HG03558 (cell line): Measurements from ENCODE around the gene CAB39.
A peak's percentile ranks its signal among the peaks of the same experiment; 100 is the strongest.

Experiments
- ATAC-seq: cut with Tn5 transposase; IDR thresholded peaks from one replicate; pipeline ENCODE4 v1.9.1; 2021; ENCODE audit warnings: moderate number of reproducible peaks; ENCODE audit not compliant: unreplicated experiment; ENCODE audit errors: extremely low read depth

CAB39 gene

GRCh38 chr2:230778350-230779063 lies 65.9 kb downstream of the CAB39 start:
- no peak for ATAC-seq

DNA sequence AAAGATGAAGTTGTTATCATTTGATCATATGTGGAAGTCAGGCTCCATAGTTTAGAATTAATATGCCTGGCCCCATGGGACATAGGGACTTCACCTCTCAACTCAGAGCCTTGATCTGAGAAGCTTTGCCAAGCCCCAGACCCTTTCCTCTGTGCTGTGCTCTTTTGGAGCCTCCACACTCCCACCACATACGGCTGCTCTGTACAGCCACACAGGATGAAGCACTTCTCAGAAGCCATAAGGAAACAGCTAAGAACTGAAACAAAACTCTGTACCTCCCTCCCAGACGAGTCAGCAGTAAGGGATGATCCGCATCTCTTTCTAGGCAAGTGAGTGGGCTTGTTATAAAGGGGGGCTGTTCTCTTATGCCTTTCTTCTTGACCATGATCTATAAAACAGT lies 66.5 kb downstream of the CAB39 start:
- no peak for ATAC-seq

- ATAC-seq = no peak
These were observed 67.0 kb downstream of the CAB39 start for GRCh38 chr2:230779607-230780006.

DNA sequence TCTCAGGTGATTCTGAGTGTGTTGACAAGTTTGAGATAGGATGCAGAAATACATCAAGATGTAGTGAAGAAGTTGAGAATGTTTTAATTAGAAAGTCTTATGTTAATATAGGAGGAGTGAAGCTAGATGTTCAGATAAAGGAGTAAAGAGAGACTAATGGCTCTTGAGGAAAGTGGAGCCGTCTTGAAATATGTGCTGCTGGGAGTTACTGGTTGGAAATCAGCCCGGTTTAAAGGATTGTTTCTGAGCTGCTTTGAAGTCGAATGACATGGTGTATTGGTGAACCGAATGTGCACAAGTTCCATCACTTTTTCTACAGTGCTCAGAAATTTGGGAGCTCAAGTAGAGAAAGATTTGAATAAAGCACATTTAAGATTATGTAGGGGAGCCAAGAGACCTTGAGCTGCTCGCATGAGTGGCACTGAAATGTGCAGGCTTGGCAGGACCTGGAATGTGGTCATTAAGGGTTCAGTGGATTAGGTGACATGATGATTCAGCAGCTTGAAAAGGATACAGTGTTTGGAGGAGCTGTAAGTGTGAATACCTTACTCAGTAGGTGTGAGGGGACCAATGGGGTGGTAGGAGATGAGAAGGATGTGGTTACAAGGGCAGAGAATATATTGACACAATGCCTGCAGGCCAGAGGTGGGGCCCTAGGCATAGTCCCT lies 68.6 kb downstream of the CAB39 start:
- no peak for ATAC-seq

GRCh38 chr2:230783101-230783500 lies 70.5 kb downstream of the CAB39 start:
- no peak for ATAC-seq

GRCh38 chr2:230784795-230785194 lies 72.2 kb downstream of the CAB39 start:
- no peak for ATAC-seq

GRCh38 chr2:230785346-230785745 lies 72.7 kb downstream of the CAB39 start:
- ATAC-seq = no peak

GRCh38 chr2:230787101-230787500 lies 74.5 kb downstream of the CAB39 start:
- no peak for ATAC-seq

DNA sequence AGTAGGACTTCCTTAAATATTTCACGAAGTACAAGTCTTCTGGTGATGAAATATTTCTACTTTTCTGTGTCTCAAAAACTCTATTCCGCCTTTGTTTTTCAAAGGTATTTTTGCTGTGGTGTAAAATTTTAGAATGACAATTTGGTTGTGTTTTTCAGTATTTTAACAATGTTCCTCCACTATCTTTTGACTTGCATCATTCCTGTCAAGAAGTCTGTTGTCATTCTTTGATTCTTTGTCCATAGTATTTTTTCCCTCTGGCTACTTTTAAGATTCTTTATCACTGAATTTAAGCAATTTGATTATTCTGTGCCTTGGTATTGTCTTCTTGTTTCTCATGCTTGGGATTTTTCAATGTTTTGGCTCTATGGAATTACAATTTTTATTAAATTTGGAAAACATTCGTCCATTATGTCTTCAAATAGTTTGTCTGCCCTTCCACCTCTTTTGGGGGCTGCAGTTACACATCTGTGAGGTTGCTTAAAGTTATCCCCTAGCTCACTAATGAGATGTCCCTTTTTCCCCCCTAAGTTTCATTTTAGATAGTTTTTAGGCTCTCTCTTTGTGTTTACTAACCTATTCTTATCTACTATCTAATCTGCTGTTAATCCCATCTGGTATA lies 76.0 kb downstream of the CAB39 start:
- no peak for ATAC-seq

- ATAC-seq = no peak
These were observed 78.3 kb downstream of the CAB39 start for GRCh38 chr2:230790981-230791380.

- peak; percentile 64 for ATAC-seq
These were observed 81.1 kb downstream of the CAB39 start for GRCh38 chr2:230793572-230794359.

DNA sequence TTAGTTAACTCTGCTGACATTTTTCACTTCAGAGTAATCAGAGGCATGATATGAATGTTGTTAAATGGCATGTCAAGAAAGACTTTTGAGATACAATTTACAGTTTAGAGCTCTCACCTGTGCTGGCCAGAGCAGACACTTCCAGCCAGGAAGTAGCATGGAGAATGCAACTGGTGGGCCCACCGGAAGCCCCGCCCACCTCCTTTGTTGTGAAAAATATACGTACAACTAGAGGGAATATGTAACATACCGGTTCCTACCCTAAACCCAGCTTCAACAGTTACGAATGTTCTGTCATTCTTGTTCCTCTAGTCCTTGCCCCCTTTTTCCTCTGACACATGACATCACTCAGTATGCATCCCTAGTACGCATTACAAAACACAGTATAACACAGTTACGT lies 81.9 kb downstream of the CAB39 start:
- ATAC-seq = no peak

DNA sequence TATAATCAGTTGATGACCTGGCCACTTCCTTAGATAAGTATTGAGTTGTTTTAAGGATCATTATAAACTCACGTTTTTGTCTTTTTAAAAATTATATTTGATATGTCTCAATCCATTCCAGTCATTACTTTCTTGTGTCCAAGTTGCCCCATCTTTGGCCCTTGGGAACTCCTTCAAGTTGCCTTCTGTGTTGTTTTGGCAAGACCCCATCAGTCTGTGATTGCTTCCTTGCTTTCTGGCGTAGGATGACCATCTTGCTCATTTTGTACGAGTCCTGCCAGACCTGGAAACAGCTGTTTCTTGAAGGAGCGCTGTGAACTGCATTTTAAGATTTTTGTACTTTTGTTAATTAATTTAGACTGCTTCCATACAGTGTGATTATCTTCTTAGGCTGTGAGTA lies 83.2 kb downstream of the CAB39 start:
- ATAC-seq = no peak

DNA sequence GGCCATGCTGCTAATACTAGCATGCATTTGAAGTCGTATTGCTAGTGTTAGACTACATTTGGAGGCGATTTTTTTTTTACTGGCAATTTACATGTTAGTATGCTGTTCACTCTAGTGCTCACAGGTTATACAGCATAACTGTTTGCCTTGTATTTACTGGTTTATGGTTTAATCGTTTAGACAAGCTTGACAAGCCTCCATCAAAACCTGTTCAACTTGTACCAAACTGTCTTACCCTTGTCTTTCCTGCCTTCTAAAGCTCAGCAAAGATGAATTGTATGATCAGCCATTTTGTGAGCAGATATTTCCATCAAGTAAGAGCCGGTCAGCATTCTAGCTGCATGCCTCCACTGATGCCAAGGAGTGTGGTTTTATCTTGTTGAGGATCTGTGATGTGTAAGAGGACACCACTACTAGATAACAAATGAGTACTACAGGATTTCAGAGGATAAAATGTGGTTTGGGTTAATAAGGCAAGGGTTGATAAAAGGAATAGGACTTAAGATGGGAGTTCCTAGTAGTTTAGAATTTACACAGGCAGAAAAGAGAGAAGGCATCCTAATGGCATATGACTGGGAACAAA lies 83.7 kb downstream of the CAB39 start:
- no peak for ATAC-seq

GRCh38 chr2:230797515-230798495 lies 85.2 kb downstream of the CAB39 start:
- no peak for ATAC-seq

DNA sequence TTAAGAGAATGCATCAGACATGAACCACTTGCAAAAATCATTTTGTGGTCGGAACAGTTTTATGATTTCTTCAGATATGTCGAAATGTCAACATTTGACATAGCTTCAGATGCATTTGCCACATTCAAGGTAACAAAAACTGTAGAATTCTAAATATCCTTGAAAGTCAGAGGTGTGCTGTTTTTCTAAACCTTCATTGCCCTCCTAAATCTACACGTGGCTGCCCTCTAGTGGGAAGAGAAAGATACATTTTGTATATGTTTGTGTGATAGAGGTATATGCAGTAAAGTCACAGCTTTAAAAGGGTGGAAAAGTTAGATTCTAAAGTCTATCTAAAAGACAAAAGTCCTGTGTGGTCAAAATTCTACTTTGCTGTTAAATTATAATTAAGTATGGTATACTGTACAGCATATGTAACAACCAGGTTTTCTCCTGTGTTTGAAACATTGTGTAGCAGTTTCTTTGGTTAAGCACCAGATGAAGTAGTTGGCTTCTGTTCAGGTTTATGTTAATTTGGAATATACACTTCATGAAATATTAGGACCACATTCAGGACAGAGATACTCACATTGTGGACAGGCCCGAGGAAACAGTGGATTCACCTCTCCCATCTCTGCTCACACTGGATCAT lies 86.2 kb downstream of the CAB39 start:
- no peak for ATAC-seq

GRCh38 chr2:230805353-230806017 lies 92.8 kb downstream of the CAB39 start:
- ATAC-seq = no peak

GRCh38 chr2:230807729-230808128 lies 95.1 kb downstream of the CAB39 start:
- ATAC-seq = no peak
